ENCODE results near the gene SIX1. TPM values are rescaled to one million over a fixed set of nuclear protein-coding genes. Genes with fewer than 3 reads are reported as not detected.

SIX1 gene
- total RNA-seq, 1 experiment from 2014 or later = 2.5 TPM

DNA sequence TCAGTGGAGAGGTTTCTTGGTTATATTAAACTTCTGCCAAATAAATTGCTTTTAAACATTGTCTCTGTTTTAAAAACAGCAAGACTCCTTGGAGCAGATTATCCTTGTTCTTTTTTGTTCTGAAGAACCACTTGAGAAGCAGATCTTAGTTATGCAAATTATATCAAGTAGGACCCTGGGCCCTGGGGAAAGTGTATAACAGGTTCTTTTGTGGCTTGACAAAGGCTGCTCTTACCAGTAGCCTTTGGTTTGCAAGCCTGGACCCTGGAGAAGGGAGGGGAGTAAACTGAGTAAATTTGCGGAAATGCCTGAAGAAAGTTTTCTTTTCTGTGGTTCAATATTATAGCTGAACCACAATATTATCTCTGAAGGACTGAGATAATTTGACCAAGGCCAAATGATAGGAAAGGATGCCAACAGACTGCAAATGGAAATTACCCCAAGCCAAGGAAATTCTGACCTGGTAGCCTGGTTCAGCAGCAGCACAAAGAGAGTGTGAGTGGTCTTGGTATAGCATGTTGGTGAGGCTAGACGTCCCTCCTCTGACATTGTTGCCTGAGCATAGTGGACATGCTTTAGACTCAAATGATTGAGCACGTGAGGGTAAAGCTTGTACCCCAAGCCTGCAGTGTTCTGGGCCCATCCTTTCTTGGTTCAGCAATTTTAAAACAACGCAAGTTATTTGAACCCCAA lies 30.4 kb upstream of the SIX1 start:
- H2AFZ ChIP-seq (ENCODE audit: low read depth, low read length, poor library complexity, severe bottlenecking) = no peak overlapping the region
- no peaks in the 10 kb centered on the region for H3K9me3 ChIP-seq (ENCODE audit: control insufficient read depth in 1 of 2, insufficient read depth in 1 of 2, low read depth in 1 of 2, low read length in 2 of 2)
- ATAC-seq (no peak), DNase-seq (ENCODE audit: low read depth, low spot score) (no peak)
- TF ChIP-seq, protein P1, sequence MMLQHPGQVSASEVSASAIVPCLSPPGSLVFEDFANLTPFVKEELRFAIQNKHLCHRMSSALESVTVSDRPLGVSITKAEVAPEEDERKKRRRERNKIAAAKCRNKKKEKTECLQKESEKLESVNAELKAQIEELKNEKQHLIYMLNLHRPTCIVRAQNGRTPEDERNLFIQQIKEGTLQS (IDR thresholded peaks at IDR 0.05) = no peak
- TF ChIP-seq POLR2A (IDR thresholded peaks at IDR 0.05; ENCODE audit: borderline replicate concordance, extremely low read depth, insufficient read depth, insufficient read length) (no peak), EZH2 (IDR thresholded peaks at IDR 0.05) (no peak), SRF (IDR thresholded peaks at IDR 0.05; ENCODE audit: low read depth) (no peak), SIN3A (IDR thresholded peaks at IDR 0.05; ENCODE audit: low read depth) (no peak), EGR1 (IDR thresholded peaks at IDR 0.05; ENCODE audit: low read depth) (no peak), RAD21 (IDR thresholded peaks at IDR 0.05; ENCODE audit: low read depth) (no peak), TCF7L2 (IDR thresholded peaks at IDR 0.05; ENCODE audit: borderline replicate concordance, extremely low read depth, insufficient read depth, insufficient read length) (no peak), POLR2AphosphoS5 (IDR thresholded peaks at IDR 0.05; ENCODE audit: low read depth, low read length) (no peak), EZH2phosphoT487 (IDR thresholded peaks at IDR 0.05; ENCODE audit: borderline replicate concordance) (no peak), CBX3 (IDR thresholded peaks at IDR 0.05; ENCODE audit: low read depth) (no peak), ZFX (IDR thresholded peaks at IDR 0.05) (no peak), JUND (IDR thresholded peaks at IDR 0.05) (no peak), ZNF274 (IDR thresholded peaks at IDR 0.05; ENCODE audit: low read depth, low read length) (no peak)
- TF ChIP-seq, protein P2, sequence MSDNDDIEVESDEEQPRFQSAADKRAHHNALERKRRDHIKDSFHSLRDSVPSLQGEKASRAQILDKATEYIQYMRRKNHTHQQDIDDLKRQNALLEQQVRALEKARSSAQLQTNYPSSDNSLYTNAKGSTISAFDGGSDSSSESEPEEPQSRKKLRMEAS (IDR thresholded peaks at IDR 0.05) = no peak
- TF ChIP-seq, protein P3, sequence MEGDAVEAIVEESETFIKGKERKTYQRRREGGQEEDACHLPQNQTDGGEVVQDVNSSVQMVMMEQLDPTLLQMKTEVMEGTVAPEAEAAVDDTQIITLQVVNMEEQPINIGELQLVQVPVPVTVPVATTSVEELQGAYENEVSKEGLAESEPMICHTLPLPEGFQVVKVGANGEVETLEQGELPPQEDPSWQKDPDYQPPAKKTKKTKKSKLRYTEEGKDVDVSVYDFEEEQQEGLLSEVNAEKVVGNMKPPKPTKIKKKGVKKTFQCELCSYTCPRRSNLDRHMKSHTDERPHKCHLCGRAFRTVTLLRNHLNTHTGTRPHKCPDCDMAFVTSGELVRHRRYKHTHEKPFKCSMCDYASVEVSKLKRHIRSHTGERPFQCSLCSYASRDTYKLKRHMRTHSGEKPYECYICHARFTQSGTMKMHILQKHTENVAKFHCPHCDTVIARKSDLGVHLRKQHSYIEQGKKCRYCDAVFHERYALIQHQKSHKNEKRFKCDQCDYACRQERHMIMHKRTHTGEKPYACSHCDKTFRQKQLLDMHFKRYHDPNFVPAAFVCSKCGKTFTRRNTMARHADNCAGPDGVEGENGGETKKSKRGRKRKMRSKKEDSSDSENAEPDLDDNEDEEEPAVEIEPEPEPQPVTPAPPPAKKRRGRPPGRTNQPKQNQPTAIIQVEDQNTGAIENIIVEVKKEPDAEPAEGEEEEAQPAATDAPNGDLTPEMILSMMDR (IDR thresholded peaks at IDR 0.05 in 2 of 3, conservative IDR thresholded peaks at IDR 0.05 in 1 of 3; ENCODE audit: borderline replicate concordance in 1 of 3, insufficient read depth in 1 of 3, low read depth in 2 of 3, low read length in 2 of 3) = no peak
- TF ChIP-seq, protein P4, sequence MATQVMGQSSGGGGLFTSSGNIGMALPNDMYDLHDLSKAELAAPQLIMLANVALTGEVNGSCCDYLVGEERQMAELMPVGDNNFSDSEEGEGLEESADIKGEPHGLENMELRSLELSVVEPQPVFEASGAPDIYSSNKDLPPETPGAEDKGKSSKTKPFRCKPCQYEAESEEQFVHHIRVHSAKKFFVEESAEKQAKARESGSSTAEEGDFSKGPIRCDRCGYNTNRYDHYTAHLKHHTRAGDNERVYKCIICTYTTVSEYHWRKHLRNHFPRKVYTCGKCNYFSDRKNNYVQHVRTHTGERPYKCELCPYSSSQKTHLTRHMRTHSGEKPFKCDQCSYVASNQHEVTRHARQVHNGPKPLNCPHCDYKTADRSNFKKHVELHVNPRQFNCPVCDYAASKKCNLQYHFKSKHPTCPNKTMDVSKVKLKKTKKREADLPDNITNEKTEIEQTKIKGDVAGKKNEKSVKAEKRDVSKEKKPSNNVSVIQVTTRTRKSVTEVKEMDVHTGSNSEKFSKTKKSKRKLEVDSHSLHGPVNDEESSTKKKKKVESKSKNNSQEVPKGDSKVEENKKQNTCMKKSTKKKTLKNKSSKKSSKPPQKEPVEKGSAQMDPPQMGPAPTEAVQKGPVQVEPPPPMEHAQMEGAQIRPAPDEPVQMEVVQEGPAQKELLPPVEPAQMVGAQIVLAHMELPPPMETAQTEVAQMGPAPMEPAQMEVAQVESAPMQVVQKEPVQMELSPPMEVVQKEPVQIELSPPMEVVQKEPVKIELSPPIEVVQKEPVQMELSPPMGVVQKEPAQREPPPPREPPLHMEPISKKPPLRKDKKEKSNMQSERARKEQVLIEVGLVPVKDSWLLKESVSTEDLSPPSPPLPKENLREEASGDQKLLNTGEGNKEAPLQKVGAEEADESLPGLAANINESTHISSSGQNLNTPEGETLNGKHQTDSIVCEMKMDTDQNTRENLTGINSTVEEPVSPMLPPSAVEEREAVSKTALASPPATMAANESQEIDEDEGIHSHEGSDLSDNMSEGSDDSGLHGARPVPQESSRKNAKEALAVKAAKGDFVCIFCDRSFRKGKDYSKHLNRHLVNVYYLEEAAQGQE (IDR thresholded peaks at IDR 0.05; ENCODE audit: low read depth) = no peak
- TF ChIP-seq, protein P5, sequence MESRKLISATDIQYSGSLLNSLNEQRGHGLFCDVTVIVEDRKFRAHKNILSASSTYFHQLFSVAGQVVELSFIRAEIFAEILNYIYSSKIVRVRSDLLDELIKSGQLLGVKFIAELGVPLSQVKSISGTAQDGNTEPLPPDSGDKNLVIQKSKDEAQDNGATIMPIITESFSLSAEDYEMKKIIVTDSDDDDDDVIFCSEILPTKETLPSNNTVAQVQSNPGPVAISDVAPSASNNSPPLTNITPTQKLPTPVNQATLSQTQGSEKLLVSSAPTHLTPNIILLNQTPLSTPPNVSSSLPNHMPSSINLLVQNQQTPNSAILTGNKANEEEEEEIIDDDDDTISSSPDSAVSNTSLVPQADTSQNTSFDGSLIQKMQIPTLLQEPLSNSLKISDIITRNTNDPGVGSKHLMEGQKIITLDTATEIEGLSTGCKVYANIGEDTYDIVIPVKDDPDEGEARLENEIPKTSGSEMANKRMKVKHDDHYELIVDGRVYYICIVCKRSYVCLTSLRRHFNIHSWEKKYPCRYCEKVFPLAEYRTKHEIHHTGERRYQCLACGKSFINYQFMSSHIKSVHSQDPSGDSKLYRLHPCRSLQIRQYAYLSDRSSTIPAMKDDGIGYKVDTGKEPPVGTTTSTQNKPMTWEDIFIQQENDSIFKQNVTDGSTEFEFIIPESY (IDR thresholded peaks at IDR 0.05; ENCODE audit: extremely low read depth, insufficient replicate concordance, low read length) = no peak
- no peaks in the 10 kb centered on the region for H3K79me2 ChIP-seq (ENCODE audit: insufficient read depth, low read length)
- no peak overlapping the region for H3K4me3 ChIP-seq (replicated peaks in 1 of 2; ENCODE audit: low read depth in 1 of 2, low read length in 2 of 2)
- no peak overlapping the region for H3K9ac ChIP-seq (ENCODE audit: low read length)
- intact Hi-C loops (cut with micrococcal nuclease) = no loop called here
- H3K27ac ChIP-seq (ENCODE audit: low read depth, low read length) = no peak overlapping the region
- no peaks in the 10 kb centered on the region for H3K9me2 ChIP-seq (ENCODE audit: insufficient read depth)
- H3K4me1 ChIP-seq (ENCODE audit: control insufficient read depth in 1 of 2, insufficient read depth in 2 of 2, low read length in 2 of 2) = no peaks in the 10 kb centered on the region
- CTCF ChIA-PET = no interaction called here
- BruUV-seq (replicated peaks) = no TSS peak
- no peaks in the 10 kb centered on the region for H3K36me3 ChIP-seq (ENCODE audit: control insufficient read depth in 1 of 2, insufficient read depth in 2 of 2, low read length in 2 of 2)
- H3K4me2 ChIP-seq (ENCODE audit: low read length) = no peak overlapping the region
- RAD21 ChIA-PET (ENCODE audit: low non-redundant PET in 1 of 2, low total read pairs in 2 of 2, uncharacterized antibody in 2 of 2, unreplicated experiment in 2 of 2) = no interaction called here
- H3K27me3 ChIP-seq (ENCODE audit: insufficient read depth, low read length) = no peaks in the 10 kb centered on the region
- POLR2A ChIA-PET = no interaction called here
- H4K20me1 ChIP-seq (ENCODE audit: insufficient read depth) = no peaks in the 10 kb centered on the region
